Measurements from ENCODE around the gene KRR1.
"Not testable (repeated sequence)": the region's sequence is repeated elsewhere in the genome, so short reads cannot be mapped to it uniquely, and the experiment has no call there.

The KRR1 gene

DNA sequence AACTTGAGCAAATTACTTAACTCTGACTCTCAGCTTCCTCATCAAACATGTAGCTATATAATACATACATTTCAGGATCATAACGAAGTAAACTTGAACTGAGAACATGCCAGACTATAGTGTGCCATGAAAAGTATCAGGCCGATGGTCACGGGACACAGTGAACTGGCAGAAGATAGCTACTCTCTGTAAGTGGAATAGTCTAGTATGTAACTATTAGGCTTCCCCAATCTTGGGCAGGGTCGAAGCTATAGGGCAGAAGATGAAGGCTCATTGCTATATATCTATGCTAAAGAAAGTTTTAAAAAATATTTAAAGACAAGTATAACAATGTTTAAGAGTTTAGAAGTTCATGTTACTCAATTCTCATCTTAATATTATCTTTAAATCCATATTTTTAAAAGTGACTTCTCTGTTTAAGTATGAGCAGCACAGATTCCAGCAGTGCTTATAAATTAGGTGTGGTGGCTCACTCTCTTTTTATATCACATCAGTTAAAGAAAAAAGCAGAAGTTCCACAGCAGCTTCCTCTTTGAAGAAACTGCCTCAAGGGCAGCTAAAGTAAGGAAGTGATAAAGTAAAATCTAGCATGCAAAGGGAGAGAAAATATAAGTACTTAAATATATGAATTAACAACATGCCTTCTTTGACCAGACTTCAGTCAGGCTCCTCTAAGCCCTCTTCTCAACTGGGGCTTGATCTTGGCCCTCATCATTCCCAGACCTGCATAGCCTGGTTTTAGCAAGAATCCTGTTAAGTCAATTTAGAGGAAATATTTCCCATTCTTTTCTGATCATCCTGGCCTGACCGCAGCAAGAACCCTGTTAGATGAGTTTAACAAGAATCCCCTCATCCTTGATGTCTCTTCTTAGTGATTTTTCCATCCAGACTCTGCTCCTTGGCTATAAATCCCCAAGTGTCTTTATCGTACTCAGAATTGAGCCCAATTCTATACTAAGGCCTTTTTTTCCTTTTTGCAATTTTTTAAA lies 39.2 kb downstream of the KRR1 start:
- no peak for DNase-seq

DNA sequence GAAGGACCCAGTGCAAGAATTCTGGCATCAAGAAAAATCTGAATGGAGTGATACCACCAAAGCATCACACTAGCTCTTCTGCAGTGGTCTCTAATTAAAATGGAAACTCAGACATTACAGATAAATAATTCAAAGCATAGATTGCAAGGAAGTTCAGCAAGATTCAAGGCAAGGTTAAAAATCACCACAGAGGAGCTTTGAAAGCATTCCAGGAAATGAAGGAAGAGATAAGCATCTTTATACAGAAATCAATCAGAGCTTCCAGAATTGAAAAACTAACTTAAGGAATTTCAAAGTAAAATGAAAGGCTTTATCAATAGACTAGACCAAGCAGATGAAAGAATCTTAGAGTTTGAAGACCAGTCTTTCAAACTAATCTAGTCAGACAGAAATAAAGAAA lies 51.2 kb downstream of the KRR1 start:
- DNase-seq: no peak

DNA sequence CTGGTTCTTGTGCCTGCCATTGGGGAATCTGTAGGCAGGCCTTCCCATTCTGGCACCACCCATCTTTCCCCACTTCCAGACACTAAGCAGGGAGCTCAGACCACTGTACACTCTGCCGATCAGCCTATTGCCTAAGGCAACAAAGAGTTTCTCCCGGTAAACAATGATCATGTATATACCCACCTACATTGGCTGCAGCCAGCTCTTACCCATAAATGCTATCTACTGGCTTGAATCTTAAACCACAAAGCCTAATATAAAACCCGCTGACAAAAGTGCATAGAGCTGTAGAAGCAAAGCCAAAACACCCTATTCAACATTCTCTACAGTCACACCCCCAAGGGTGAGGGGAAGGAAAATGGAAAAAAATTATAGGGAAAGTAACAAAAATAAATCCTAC lies 51.7 kb downstream of the KRR1 start:
- no peak for DNase-seq

DNA sequence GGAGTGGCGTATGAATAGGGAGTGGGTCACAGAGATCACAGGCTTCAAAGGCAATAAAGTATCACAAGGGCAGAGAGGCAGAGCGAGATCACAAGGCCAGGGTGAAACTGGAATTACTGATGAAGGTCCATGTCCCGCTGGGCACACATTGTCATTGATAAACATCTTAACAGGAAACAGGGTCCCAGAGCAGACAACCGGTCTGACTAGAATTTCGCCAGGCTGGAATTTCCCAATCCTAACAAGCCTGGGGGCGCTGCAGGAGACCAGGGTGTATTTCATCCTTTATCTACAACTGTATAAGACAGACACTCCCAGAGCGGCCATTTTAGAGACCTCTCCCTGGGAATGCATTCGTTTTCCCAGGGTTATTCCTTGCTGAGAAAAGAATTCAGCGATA lies 53.5 kb downstream of the KRR1 start:
- not testable (repeated sequence) for DNase-seq

DNA sequence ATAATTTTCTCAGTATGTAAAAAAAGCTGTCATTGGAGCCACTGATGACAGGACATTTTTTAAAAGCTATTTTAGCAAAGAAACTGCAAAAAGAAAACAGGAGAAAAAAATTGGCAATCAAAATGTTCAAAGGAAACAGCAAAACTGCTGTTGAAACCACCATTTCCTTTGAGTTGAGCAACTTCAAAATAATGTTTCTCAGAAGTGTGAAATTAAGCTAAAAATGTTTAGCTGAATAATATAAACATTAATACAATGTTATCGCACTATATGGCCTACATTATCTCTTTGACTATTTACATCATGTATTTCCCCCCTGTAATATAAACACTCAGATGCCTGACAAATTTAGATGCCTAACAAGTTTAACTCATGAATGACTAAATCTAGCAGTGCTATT lies 54.2 kb downstream of the KRR1 start:
- no peak for DNase-seq

DNA sequence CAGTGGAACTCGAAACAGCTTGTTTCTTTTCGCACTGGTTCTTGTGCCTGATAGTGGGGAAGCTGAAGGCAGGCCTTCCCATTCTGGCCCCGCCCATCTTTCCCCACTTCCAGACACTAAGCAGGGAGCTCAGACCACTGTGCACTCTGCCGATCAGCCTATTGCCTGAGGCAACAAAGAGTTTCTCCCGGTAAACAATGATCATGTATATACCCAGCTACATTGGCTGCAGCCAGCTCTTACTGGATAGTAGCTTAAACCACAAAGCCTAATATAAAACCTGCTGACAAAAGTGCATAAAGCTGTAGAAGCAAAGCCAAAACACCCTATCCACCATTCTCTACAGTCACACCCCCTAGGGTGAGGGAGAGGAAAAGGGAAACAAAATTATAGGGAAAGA lies 55.6 kb downstream of the KRR1 start:
- no peak for DNase-seq

DNA sequence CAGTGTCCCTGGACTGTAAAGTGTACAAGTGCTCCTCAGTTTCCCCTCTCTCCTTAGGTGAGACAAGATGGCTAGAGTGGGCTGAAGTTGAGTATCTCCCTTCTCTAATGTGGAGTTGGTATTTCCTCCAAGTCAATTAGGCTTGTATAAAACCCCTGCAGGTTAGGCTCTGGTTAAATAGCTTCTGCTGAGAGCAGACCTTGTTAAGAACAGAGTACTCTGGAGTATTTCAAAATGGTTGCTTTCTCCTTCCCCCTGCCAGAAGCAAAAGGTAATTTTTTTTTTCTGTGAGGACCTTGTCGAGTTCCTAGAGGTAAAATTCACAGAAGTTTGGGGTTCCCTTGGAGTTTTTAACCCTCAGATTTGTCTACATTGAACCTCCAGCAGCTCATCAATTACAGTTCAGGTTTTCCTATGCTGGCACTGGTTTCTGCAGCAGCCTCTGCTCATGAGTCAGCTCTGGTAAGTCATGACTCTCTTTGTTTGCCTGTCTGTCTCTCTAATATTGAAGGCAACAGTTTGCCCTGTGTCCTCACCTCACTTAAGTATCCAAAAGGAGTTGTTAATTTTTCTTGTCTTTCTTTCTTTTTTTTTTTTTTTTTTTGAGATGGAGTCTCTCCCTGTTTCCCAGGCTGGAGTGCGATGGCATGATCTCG lies 58.6 kb downstream of the KRR1 start:
- DNase-seq: no peak

DNA sequence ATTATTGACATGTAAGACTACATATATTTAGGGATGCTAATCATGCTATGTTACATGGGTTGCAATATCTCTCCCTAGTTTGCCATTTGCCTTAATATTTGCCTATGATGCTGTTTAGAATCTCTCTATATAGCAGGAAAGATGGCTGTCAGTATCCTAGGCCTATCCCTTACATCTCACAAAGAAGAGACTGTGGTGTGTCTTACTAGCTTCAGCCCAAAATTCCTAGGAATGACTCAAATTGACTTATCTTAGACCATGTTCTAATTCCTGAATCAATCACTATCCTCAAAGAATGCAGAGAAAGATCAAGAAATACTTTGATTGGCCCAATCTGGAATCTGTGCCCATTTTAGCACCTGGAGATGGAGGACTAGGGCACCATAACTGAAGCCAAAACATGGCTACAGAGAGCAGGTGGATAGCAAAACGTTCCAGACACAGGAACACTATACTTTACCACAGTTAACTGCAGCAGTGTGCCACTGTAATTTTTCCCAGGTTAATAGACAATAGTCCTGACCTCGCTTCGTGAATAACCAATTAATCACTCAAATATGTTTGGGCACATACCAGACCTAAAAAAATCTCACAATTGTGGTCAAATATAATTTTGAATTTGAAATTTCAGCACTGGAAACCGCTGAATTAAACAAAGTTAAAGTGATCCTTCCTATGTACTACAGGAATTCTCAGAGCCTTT lies 63.6 kb downstream of the KRR1 start:
- DNase-seq: no peak

DNA sequence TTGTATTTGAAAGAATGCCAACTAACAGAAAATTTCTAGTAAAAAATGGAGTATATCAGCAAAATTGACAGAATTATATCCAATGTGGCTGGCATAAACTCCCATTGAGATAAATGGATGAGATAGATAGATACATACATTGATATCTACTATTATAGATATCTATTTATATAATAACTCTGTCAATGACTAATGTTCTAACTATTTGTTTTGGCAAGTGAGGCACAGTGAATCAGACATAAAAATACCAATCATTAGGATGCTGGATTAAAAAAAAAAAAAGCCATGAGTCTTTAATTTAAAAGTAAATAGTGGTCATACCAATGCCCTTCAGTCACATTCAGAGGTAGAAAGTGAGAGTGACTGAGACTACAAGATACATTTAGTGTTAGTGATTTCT lies 64.6 kb downstream of the KRR1 start:
- no peak for DNase-seq

DNA sequence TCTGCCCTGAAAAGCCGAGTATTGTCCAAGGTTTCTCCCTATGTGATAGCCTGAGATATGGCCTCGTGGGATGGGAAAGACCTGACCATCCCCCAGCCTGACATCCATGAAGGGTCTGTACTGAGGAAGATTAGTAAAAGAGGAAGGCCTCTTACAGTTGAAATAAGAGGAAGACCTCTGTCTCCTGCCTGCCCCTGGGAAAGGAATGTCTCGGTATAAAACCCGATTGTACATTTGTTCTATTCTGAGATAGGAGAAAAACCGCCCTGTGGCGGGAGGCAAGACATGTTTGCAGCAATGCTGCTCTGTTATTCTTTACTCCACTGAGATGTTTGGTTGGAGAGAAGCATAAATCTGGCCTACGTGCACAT lies 66.3 kb downstream of the KRR1 start:
- DNase-seq: not testable (repeated sequence)

DNA sequence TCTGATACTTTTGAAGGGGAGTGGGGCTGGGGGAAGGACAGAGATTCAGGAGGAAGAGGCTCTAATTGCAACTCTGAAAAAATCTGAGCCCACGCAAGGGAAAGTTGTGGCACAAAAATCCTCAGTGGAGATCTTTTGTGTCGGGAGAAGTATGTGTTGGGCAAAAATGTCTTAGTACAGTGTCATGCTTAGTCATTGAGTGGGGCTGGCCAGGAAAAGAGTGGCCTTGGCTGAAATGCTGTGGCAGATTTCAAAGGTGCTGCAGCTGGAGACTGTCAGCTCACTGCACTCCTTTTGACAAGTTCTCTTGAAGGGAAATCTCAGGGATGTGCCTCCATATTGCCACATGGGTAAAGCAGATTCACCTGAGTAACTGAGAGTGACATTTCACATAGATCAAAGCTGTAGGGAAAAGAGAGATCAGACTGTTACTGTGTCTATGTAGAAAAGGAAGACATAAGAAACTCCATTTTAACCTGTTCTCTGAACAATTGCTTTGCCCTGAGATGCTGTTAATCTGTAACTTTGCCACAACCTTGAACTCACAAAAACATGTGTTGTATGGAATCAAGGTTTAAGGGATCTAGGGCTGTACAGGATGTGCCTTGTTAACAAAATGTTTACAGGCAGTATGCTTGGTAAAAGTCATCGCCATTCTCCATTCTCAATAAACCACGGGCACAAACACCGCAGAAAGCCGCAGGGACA lies 66.8 kb downstream of the KRR1 start:
- no peak for DNase-seq

DNA sequence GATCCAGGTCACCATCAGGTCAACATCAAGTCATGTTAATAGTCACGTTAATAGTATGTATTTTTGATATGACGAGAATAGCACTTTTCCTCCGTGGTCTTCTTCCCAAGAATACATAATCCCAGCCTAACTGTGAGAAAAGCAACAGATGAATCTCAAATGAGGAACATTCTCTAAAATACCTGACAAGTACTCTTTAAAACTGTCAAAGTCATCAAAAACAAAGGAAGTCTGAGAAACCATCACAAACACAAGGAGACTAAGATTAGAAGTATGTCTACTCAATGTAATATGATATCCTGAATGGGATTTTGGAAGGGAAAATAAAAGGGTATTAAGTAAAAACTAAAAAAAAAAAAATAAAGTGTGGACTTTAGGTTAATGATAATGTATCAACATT lies 67.7 kb downstream of the KRR1 start:
- no peak for DNase-seq

DNA sequence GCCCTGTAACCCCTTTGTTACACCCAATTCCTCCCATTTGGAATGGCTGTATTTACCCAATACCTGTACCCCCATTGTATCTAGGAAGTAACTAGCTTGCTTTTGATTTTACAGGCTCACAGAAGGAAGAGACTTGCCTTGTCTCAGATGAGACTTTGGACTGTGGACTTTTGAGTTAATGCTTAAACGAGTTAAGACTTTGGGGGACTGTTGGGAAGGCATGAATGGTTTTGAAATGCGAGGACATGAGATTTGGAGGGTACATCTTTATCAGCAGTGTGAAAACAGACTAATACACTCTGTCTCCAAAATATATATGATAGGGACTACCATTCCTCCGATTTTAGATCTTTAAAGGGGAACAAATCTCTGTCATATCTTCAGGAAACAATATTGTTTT lies 69.0 kb downstream of the KRR1 start:
- DNase-seq: not testable (repeated sequence)

DNA sequence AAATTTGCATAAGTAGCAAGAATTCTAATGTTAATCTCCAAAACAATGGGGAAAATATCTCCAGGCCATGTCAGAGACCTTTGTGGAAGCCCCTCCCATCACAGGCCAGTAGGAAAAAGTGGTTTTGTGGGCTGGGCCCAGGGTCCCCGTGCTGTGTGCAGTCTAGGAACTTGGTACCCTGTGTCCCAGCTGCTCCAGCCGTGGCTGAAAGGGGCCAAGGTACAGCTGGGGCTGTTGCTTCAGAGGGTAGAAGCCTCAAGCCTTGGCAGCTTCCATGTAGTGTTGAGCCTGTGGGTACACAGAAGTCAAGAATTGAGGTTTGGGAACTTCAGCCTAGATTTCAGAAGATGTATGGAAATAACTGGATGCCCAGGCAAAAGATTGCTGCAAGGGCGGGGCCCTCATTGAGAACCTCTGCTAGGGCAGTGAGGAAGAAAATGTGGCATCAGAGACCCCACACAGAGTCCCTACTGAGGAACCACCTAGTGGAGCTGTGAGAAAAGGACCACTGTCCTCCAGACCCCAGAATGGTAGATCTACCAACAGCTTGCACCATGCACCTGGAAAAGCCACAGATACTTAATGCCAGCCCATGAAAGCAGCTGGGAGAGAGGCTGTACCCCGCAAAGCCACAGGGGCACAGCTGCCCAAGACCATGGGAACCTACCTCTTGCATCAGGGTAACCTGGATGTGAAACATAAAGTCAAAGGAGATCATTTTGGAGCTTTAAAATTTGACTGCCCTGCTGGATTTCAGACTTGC lies 69.5 kb downstream of the KRR1 start:
- not testable (repeated sequence) for DNase-seq

All from NCI-H774 (cell line).